ENCODE data around the gene SIRT3.
"Not testable (repeated sequence)": the region's sequence is repeated elsewhere in the genome, so short reads cannot be mapped to it uniquely, and the experiment has no call there.

SIRT3 gene

DNA sequence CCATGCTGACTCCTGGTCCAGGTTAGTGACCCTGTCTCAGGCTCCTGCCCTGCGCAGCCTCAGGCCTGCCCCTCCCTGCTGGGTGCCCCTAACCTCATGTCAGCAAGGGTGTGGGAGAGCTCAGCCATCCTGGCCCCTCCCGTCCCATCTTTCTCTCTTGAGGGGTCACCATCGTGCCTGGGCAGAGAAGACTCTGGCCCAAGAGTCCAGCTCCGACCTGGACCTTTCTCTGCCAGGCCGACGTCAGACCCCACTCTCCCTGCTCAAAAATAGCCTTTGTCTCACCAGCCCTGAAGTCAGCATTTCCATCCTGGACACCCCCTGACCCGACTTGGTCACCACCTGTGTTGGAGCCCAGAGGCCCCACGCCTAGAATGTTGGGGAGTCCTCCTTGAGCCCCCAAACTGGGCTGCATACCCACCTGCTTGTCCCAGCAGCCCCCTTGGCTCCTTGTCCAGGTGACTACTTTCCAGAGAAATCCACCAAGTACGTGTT is 38.4 kb downstream of the SIRT3 start (continued):
- no peak for TF ChIP-seq ZNF292 (tag by site-specific recombination; IDR thresholded peaks at IDR 0.05; ENCODE audit: borderline replicate concordance, low read depth)
- no peak for TF ChIP-seq ZSCAN30 (tag by site-specific recombination; IDR thresholded peaks at IDR 0.05)
- TF ChIP-seq ZNF677 (tag by site-specific recombination; IDR thresholded peaks at IDR 0.05) = no peak
- no peak for TF ChIP-seq ZNF521 (tag by site-specific recombination; IDR thresholded peaks at IDR 0.05)
- no peak for TF ChIP-seq ZNF548 (tag by site-specific recombination; IDR thresholded peaks at IDR 0.05)
- no peak for TF ChIP-seq ZNF707 (tag by site-specific recombination; IDR thresholded peaks at IDR 0.05)
- TF ChIP-seq, protein P1, sequence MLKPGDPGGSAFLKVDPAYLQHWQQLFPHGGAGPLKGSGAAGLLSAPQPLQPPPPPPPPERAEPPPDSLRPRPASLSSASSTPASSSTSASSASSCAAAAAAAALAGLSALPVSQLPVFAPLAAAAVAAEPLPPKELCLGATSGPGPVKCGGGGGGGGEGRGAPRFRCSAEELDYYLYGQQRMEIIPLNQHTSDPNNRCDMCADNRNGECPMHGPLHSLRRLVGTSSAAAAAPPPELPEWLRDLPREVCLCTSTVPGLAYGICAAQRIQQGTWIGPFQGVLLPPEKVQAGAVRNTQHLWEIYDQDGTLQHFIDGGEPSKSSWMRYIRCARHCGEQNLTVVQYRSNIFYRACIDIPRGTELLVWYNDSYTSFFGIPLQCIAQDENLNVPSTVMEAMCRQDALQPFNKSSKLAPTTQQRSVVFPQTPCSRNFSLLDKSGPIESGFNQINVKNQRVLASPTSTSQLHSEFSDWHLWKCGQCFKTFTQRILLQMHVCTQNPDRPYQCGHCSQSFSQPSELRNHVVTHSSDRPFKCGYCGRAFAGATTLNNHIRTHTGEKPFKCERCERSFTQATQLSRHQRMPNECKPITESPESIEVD (tag by site-specific recombination; IDR thresholded peaks at IDR 0.05) = no peak
- no peak for TF ChIP-seq IKZF3 (tag by site-specific recombination; IDR thresholded peaks at IDR 0.05)
- TF ChIP-seq ZNF155 (tag by site-specific recombination; IDR thresholded peaks at IDR 0.05) = no peak

DNA sequence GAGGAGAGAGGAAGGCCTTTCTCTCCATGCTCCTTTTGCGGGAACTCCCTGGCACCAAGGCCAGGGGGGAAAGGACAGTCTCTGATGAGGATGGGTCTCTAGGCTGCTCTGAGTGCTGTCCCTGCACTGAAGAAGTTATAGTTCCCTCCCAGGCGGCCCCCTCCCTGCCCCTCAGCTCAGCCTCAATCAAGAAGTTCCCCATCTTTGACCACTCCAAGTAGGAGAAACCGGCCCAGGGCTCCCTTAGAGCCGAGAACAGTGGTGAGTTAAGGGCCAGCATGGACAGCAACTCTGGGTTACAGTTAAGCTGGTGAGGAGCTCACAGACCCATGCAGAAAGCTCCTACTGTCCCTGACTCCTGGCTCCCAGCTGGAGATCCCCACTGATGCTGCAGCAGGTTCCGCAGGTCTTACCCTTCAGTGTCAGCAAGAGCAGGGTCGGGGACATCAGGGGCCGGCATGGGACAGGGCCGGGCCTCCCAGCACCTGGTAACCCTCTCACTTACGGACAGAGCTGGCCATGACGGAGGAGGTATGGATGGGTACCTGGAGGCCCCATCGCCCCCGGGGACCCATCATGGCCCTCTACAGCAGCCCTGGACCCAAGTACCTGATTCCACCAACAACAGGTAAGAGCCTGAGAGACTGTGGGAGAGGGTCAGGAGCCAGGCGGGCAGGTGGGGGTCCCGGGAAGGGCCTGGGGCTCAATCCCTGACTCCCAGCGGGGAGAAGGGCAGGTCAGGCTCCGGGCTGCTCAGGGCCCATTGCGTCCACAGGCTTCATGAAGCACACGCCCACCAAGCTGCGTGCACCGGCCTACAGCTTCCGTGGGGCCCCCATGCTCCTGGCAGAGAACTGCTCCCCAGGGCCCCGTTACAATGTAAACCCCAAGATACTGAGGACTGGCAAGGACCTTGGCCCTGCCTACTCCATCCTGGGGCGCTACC is 39.1 kb downstream of the SIRT3 start:
- Histone ChIP-seq H3K4me3 (ENCODE audit: low read depth, low read length) (no peak overlapping the region), H3K36me3 (ENCODE audit: control insufficient read depth in 2 of 2, insufficient read depth in 1 of 2, low read length in 2 of 2) (peaks cover 0 to 3% of the 10 kb centered on the region in 2 experiments; a peak in 1 of 3 replicates), H3K9me3 (ENCODE audit: control insufficient read depth, insufficient read depth, low read depth, low read length) (no peaks in the 10 kb centered on the region), H3K27ac (ENCODE audit: extremely low read depth, low read depth, low read length) (no peak overlapping the region), H3K4me1 (ENCODE audit: control insufficient read depth, insufficient read depth, low read length) (no peaks in the 10 kb centered on the region)
- ChIA-PET CTCF (interaction anchor here (0.5 kb wide), 1 partner anchor 53 kb away, joined by 3 read pairs; no protein-coding TSS in a partner anchor), POLR2A (interaction anchor here (1.0 kb wide), 1 partner anchor 10 kb away, joined by 4 read pairs; the partner anchor contains the start of genes BET1L and RIC8A)
- TF ChIP-seq ZNF561 (tag by site-specific recombination; IDR thresholded peaks at IDR 0.05; ENCODE audit: borderline replicate concordance) (no peak), ZNF214 (tag by site-specific recombination; IDR thresholded peaks at IDR 0.05; ENCODE audit: borderline replicate concordance) (no peak), EGR2 (tag by site-specific recombination; IDR thresholded peaks at IDR 0.05; ENCODE audit: low read depth) (no peak), ZNF10 (tag by site-specific recombination; IDR thresholded peaks at IDR 0.05) (no peak), ZNF155 (tag by site-specific recombination; IDR thresholded peaks at IDR 0.05) (no peak), MYNN (tag by site-specific recombination; IDR thresholded peaks at IDR 0.05; ENCODE audit: borderline replicate concordance) (no peak), GLI2 (tag by site-specific recombination; IDR thresholded peaks at IDR 0.05; ENCODE audit: borderline replicate concordance, low read depth) (no peak), PRDM1 (tag by site-specific recombination; IDR thresholded peaks at IDR 0.05) (no peak)
- TF ChIP-seq, protein P2, sequence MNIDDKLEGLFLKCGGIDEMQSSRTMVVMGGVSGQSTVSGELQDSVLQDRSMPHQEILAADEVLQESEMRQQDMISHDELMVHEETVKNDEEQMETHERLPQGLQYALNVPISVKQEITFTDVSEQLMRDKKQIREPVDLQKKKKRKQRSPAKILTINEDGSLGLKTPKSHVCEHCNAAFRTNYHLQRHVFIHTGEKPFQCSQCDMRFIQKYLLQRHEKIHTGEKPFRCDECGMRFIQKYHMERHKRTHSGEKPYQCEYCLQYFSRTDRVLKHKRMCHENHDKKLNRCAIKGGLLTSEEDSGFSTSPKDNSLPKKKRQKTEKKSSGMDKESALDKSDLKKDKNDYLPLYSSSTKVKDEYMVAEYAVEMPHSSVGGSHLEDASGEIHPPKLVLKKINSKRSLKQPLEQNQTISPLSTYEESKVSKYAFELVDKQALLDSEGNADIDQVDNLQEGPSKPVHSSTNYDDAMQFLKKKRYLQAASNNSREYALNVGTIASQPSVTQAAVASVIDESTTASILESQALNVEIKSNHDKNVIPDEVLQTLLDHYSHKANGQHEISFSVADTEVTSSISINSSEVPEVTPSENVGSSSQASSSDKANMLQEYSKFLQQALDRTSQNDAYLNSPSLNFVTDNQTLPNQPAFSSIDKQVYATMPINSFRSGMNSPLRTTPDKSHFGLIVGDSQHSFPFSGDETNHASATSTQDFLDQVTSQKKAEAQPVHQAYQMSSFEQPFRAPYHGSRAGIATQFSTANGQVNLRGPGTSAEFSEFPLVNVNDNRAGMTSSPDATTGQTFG (tag by site-specific recombination; IDR thresholded peaks at IDR 0.05; ENCODE audit: borderline replicate concordance) = no peak

DNA sequence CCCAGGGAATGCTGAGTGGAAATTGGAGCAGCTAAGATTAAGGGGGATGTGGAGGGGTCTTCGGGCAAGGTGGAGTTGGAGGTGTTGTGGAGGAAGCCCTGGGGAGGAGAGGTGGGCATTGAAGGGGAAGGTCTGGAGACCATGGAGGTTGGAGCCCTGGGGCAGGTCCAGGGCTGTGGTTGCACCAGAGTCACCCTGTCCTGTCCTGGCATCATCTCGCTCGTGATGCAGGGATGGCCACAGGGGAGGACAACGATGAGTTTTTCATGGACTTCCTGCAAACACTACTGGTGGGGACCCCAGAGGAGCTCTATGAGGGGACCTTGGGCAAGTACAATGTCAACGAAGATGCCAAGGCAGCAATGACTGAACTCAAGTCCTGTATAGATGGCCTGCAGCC is 42.7 kb downstream of the SIRT3 start:
- POLR2A ChIA-PET, CTCF ChIA-PET: not testable (repeated sequence)

DNA sequence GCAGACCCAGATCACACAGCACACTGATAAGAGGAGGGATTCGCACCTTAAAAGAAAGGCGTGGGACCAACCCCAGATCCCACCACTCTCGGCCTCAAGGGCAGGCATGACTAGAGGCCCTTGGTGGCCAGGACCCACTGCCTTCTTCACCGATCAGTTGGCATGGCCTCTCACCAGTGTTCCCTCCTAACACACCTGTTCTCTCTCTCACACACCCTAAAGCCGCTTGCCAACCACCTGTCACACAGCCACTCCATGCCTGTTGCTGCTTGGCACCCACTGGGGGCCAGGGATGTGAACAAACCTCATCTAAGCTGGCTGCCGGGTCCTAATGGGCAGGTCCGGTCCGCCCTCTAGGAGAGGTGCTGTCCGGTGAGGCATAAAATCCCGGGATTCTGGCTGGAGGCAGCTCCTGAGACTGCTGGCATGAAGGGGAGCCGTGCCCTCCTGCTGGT is 43.4 kb downstream of the SIRT3 start, which contains the start of gene SCGB1C1:
SCGB1C1 (plus strand) TSS at position 405 of the 455 bp plus-strand sequence; CDS start at position 427, 22 bp downstream.
- H3K27ac ChIP-seq (ENCODE audit: extremely low read depth, low read depth, low read length); H3K9me3 ChIP-seq (ENCODE audit: control insufficient read depth, insufficient read depth, low read depth, low read length); H3K4me1 ChIP-seq (ENCODE audit: control insufficient read depth, insufficient read depth, low read length); POLR2A ChIA-PET; H3K4me3 ChIP-seq (ENCODE audit: low read depth, low read length); H3K36me3 ChIP-seq (ENCODE audit: control insufficient read depth in 2 of 2, insufficient read depth in 1 of 2, low read length in 2 of 2): not testable (repeated sequence)
- CTCF ChIA-PET = interaction anchor here (1.1 kb wide), 1 partner anchor 58 kb away, joined by 4 read pairs; no protein-coding TSS in a partner anchor

More for the DNA sequence above, 42.7 kb downstream of the SIRT3 start:
- not testable (repeated sequence) for H3K4me1 ChIP-seq (ENCODE audit: control insufficient read depth, insufficient read depth, low read length); H3K36me3 ChIP-seq (ENCODE audit: control insufficient read depth in 2 of 2, insufficient read depth in 1 of 2, low read length in 2 of 2); H3K4me3 ChIP-seq (ENCODE audit: low read depth, low read length); H3K27ac ChIP-seq (ENCODE audit: extremely low read depth, low read depth, low read length); H3K9me3 ChIP-seq (ENCODE audit: control insufficient read depth, insufficient read depth, low read depth, low read length)
